Measurements from ENCODE around the gene FANCE.

Gene FANCE

DNA sequence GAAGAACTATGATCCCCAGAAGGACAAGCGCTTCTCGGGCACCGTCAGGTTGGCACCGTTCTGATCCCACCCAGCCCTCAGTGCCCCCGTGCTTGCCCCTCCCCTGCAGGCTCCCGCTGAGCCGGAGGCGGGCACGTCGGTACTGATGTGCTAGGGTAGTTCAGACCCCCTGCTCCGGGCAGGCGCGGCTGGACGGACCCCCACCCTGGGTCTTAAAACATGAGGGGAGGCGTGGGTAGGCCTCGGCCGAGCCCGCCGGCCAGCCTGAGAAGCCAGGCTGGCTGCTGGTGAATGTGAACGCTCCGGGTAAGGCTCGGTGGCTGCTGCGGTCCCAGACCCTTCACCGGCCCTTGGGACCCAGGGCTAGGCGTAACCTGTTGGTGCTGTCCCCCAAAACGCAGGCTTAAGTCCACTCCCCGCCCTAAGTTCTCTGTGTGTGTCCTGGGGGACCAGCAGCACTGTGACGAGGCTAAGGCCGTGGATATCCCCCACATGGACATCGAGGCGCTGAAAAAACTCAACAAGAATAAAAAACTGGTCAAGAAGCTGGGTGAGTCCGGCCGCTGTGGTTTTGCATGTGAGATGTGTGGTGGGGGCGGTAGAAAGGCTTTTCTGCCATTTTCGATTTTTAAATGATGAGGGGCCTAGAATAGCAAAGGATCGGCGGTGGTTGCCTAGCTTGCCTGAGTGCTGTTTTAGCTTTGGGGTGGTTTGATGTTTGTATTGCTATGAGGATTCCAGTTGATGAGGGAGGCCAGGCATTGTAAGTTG is 17.0 kb downstream of the FANCE start:
- DNase-seq: no peak

DNA sequence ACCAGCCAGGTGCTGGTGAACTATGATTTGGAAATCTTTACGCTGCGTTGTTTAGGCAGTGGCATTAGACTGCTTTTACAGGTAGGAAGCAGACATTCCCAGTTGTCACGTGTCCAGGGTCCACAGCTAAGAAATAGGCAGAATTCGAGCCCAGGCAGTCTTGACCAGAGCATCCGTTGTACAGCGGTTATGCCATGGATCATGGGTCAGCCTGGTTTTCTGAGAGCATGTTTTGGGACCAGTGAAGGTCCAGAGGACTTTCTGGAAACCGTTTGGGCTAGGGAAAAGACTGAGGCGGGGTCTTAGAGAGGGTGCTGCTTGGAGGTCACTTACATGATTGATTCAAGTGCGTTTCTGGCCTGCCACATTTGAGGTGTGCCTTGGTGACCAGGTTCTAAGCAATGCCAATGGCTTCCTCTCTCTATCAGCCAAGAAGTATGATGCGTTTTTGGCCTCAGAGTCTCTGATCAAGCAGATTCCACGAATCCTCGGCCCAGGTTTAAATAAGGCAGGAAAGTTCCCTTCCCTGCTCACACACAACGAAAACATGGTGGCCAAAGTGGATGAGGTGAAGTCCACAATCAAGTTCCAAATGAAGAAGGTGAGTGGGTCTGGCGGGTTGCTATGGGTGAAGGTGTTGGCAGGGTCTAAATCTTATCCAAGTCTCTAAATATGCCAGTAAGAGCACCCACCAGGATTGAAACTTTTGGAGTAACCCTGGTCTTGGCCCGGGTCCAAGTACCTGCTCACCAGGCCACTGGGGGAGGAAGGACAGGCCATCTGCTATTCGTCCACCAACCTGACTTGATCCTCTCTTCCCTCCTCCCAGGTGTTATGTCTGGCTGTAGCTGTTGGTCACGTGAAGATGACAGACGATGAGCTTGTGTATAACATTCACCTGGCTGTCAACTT is 17.9 kb downstream of the FANCE start:
- peak; percentile 18 for DNase-seq

DNA sequence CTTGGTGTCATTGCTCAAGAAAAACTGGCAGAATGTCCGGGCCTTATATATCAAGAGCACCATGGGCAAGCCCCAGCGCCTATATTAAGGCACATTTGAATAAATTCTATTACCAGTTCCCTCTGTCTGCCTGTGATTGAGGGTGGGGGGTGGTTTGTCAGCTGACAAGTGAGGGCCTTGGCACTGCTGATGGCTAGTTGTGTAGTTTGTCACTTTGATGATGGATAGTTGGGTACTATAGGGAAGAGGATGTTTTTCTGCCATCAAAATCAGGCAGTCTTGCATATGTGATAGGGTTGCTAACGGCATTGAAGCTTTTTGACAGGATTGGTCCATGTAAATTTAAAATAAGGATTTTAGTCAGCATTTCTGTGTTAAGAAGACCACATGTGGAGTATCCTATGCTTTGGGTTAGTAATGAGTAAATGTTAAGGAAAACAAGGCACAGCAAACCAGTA is 18.6 kb downstream of the FANCE start:
- DNase-seq: no peak

DNA sequence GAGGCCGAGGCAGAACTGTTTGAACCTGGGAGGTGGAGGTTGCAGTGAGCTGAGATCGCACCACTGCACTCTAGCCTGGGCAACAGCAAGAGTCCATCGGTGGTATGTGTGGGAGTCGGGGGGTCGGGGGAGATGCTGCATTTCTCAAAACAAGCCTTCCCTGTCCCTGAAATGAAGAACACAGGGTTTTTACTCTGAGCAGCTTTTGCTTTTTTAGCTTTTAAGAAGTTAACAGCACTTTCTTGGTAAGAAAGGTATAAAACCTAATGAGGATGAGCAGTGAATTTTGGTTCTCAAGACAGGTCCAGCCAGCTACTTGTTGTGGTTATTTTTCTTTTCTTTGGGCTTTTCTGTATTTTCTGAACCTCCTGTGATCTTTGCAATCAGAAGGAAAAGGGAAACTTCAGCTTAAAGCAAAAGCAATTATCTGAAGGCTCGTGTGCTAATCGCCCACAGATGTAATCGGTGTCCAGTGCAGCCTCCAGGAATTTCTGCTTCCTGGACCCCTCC is 19.8 kb downstream of the FANCE start:
- no peak for DNase-seq

DNA sequence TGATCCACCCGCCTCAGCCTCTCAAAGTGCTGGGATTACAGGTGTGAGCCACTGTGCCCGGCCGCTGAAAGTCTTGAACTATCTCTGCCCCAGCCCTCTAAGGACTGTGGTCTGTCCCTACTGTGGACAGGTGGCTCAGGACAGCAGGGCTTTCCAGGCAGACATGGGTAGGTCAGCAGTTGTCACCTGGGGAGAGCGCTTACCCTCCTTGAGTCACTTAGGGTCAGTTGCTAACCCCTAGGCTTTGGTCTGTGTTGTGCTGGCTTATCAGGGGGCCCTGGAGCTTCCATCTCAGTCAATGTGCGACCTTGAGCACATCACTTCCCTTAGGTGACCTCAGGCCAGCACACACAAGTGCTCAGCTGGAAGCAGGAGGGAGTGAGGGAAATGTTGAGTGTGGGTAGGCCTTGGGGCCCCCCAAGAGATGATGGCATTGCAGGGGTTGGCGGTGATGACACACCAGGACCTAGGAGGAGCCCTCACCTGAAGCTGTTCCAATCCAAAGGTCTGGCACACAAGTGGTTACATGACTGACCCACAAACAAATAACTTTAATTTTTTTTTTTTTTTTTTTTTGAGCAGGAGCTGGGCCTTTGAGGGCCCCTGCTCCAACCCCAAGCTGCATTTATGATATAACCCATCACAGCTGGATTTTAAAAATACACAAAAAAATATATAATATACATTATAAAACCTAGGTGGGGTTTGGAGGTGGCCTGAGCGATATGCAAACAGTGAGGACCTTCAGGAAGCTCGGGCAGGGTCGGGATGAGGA is 21.1 kb downstream of the FANCE start:
- DNase-seq: no peak

DNA sequence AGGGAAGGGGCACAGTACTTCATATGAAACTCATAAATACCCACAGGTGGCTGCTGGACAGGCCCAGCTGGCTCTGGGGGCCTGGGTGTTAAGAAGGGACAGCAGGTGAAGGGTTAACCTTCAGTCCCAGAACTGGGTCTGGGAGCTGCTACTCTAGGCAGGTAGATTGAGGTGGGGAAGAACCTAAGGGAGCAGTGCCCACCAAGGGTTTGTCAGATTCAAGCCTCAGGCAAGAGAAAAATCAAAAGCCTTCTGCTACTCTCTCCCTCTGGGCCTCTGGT is 21.7 kb downstream of the FANCE start:
- DNase-seq: no peak

DNA sequence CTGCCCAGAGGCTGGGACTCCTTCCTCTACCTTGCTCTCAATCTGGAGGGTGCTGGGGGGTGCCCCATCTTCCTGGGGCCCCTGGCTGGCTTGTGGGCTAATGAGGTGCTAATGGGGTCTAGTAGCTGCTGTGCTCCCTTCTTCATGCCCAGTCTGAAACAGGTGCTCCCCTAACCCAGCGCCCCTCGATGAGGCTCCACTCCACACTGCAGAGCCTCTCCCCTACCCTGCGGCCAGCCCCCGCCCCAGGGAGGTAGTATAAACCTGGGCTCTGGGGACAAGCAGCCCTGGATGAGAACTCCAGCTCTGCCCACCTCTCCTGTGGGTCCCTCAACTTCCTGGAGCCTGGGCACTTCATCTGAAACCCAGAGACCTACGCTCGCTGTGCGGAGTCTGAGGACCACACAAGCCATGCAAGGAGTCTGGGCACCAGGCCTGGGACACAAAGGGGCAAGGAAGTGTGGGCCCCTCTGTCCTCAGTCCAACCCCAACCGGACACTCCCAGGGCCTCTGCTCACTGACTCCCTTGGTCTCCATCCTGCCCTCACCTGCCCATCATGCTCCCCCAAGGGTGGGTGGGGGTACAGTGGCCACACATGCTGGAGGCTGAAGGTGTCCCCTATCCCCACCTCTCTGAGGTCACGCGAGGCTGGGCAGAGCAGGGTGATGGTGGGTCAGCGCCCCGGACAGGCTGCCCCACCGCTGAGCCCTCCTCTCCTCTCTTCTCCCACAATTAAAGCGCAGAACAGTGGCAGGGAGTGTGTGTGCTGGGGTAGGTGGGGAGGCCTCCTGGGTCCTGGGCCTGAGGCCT is 22.2 kb downstream of the FANCE start:
- DNase-seq: no peak

DNA sequence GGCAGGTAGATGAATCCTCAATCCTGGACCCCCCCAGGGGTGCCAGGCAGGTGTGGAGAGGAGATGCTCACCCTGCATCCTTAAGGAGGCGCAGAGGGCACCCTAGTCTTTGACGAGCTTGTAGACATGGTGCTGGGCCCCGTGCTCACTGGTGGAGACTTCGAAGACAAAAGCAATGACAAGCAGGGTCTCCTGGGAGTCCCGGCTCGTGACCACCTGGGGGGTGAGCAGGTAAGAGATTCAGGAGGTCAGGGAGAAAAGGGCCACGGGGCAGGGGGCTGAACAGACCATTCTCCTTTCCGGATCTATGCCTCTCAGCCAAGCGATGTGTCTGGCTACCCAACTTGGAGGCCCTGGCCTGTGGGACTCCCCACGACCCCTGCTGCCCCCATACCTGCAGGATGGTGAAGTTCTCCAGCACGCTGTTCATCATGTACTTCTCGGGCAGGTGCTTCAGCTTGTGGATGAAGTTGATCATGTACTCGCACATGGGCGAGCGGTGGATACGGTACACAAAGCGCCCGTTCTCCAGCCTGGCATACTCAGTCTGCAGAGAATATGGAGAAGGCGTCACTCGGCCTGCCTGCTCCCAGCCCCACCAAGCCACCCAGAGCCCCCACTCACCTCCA is 22.9 kb downstream of the FANCE start:
- no peak for DNase-seq

DNA sequence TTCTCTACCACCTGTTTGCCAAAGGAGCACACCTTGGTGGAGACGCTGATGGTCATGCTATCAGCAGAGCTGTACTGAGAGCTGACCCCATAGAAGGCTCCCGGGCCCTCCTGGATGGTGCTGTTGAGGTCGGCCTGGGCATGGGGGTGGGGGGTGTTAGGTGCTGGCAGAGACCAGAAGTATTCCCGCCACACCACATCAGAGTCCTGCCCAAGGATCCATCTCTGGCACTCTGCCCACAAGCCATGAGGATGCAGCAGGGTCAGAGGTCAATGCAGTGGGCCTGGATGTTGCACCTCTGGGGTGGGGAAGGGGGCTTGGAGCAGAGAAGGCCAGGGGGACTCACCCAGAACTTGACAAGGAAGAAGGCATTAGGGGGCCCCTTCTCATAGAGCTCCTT is 23.4 kb downstream of the FANCE start:
- DNase-seq: no peak

DNA sequence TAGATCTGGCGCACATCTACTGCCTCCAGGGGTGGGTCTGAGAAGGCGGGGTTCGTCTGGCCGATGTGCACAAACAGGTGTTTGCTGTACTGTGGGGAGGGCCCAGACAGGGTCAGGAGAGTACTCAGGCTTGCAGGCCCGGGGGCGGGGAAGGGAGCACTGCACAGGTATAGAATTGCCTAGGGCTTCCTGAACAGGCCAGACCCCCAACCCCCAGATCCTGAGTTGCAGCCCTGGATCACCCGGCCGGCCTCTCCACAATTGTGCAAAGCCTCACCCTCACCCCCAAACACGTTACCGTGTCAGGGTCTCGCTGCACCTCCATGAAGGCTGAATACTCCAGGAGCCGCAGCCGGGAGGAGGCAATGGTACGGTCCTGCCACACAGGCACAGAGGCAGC is 23.9 kb downstream of the FANCE start:
- no peak for DNase-seq

DNA sequence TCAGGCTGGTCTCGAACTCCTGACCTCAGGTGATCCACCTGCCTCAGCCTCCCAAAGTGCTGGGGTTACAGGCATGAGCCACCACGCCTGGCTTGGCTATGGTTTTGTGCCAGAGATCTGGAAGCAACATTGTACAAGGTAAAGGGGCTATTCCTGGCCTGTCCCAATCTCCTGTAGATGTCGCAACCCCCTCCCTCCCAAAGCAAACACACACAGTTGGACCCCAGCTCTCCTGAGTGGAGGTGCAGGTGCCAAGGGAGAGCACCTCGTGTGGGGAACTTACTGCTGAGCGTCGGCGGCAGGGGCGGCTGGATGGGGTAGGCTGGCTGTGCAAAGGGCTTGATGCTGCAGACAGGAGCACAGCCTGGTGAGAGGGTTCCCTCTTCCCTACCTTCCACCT is 24.9 kb downstream of the FANCE start:
- DNase-seq: no peak

DNA sequence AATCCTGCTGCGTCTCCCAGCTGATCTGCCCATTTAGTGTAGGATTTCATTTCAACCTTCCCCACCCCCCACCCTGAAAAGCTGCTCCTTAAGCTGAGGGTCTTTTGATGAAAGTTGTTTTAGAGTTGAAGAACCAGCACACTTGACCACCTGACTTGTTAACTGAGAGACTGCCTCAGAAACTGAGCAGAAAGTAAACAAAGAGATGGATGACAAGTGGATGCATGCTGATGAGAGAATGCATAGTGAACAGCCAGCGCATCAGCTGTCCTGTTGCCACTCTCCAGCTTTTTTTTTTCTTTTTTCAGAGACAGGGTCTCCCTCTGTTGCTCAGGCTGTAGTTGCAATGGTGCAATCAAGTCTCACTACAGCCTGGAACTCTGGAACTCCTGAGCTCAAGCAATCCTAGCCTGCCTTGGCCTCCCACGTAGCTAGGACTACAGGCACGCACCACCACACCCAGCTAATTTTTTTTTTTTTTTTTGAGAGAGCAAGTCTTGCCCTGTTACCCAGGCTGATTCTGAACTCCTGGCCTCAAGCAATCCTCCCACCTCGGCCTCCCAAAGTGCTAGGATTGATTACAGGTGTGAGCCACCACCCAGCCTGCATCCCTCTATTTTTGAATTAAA is 25.5 kb downstream of the FANCE start:
- no peak for DNase-seq

DNA sequence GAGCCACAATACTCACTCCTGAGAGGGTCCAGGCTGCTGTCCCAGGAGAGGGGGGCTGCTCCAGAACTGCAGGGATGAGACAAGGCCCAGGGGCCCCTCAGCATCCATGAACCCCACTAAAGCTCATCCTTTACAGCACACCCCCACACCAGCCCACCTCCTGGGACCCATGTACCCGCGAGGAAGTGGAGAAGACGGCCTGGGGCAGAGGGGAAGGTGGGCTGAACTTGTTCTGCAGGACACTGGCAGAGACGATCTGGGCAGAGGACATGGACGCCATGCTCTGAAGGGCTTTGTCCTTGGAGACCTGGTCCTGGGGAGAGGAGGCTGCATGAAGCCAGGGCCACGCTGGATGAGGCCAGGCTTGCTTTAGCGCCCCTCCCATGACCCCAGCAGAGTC is 26.1 kb downstream of the FANCE start:
- DNase-seq: no peak

DNA sequence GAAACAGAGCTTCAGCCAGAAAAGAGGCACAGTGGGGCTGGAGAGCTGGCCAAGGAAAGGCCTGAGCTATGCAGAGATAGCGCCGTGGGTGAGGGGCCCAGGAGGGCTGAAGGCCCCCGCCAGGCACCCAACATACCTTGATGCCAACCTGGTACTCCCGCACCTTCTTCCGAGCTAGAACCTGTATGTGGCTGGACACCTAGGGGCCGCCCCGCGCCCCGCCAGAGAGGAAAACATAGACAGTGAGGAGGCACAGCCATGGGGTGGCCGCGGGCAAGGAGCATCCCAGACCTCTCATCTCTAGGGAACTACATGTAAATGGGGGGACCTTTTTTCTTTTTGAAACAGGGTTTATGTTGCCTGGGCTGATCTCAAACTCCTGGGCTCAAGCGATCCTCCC is 28.0 kb downstream of the FANCE start:
- DNase-seq: no peak

DNA sequence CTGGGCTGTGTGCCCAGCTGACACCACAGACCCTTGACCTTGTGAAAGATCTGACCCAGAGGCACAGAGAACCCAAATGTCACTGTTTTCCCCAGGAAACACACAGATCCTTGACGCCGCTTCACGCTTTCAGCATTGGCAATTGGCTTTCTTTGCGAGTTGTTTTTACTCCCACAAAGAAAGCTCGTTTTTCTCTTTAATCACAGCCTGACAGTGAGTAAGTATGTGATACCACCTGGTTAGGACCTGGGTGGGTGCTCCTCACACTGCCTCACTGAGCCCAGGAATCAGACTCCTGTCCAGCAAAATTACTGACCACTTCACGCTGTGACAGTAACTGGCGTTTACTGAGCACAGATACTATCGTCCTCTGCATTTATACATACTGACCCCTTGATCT is 29.1 kb downstream of the FANCE start:
- DNase-seq: no peak

DNA sequence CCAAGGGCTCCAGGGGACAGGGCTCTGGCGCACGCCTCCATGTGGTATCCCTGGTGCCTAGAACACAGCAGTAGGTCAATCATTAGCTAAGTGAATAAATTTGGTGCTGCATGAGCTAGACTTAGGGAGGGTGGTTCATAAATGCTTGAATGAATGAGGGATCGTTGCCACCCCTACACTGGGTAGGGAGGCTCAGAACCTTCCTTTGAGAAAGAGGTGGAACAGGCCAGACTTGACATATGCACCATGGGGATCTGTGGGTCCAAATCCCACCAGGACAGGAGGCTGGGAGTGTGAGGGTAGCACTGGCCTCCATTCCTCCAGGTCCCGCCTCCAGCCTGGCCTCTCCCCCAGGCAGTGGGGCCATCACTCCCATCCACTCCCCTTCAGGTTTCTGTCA is 30.9 kb downstream of the FANCE start:
- DNase-seq: no peak

DNA sequence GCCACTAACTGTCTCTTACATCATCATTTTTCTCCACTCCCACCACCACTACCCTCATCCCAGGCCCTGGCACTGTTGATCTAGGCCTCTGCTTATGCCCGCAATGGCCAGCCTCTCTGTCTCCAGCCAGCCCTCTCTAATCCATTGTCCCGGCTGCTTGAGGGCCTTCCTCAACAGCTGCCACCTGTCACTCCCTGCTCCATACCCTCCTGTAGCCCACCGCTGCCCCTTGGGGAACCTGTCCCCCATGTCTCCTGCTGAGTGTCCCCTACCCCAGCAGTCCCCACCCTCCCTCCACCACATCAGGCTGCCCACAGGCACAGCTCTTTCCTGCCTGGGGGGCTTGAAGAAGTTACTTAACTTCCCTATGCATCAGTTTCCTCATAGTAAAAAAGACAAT is 31.4 kb downstream of the FANCE start:
- no peak for DNase-seq

DNA sequence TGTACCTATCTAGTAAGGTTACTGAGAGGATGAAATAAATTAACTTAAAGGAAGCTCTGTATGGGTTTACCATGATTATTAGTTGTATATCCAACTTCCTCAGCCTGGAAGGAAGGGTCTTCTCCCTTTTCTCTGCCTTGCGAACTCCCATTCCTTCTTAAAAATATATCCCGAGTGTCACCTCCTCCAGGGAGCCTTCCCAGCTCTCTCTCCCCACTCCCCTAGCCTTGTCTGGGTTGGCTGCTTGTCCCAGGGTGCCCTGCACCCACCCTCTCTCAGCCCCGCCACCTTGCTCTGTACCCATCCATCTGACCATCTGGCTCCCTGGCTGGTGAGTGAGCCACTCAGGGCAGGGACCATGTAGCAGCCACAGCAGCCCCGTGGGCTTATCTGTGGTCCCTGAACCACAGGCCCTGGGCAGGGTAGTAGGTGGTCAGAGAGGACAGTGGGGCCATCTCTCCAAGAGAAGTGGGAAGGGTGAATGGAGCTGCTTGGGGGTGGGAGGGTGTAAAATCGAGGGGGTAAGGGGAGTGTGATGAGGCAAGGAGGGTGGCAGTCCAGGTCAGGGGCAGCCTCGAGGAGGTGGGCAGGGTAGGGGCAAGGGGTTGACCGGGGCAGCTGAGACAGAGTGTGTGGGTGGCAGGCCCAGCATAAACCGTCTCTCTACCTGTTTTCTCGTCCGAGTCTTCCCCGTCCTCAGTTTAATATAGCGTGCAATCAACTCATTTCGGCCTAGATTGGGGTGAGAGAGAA is 31.9 kb downstream of the FANCE start:
- DNase-seq: no peak

DNA sequence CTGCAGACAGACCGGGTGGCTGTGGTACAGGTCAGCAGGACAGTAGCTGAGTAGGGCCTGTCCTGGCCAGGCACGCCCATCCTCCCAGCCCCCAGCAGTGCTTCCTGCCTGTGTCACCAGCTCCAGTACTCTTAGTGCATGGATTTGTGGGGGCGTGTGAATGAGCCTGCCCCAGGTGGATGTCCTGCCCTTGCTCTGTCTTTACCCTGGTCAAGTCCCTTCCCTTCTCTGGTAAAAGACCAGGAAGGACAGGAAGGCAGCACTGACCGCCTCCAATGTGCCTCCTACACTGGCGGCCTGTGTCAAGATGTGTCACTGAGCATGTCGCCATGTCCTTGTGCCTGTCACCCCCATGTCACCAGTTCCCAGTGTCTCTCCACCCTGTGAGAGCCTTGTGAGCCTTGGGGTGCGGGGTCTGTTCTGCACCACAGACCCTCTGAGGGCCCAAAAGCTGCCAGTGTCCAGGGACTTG is 32.8 kb downstream of the FANCE start:
- DNase-seq: no peak

DNA sequence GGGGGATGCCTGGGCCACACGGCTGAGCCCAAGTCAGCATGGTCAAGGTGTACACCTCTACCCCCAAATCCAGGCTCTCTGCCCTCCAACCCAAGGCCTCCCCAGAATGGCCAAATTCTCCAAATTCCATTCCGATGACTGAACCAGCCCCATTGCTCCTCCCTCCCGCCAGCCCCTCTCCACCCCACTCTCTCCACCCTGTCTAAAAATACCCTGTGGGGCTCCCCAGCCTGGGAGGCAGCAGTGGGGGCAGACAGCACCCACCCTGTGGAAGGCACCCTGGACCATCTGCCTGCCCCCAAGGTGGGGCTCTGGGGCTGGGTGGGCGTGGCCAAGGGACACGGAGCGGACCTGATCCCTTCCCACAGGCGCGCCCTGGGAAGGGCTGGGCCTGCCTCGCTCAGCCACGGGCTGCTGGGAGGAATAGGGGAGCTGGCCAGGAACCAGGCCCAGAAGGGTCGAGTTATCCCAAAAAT is 33.3 kb downstream of the FANCE start:
- DNase-seq: no peak
